ENCODE data around the gene PNPT1.
"Not testable (repeated sequence)": the region's sequence is repeated elsewhere in the genome, so short reads cannot be mapped to it uniquely, and the experiment has no call there.

PNPT1 gene

DNA sequence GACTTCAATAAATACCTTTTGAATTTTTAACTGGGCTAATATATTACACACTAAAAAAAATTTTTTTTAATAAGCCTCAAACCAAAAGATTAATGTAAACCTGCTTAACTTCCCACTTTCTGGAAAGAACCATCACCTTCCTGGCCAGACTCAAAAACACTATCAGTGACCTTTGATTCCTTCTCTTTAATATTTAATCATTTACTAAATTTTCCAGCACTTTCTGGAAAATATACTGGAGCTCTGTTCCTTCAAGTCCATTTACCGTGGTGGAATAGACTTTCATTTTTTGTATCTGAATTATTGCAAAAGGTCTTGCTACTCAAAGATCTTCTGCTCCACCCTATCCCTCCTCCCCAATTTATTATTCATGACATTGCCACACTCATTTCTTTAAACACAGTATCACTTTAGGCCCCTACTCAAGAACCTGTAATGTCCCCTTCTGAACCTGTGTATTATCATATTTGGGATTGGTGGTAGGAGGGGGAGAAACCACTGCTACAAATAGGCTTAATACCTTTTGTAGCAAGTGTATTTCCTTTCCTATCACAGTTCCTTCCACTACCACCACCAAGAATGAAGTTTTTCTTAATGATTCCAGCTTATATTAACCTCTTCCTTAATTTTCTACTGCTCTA, 83.6 kb downstream of the PNPT1 start:
- DNase-seq: no peak
- intact Hi-C loops (cut with DNase I): no loop called here

DNA sequence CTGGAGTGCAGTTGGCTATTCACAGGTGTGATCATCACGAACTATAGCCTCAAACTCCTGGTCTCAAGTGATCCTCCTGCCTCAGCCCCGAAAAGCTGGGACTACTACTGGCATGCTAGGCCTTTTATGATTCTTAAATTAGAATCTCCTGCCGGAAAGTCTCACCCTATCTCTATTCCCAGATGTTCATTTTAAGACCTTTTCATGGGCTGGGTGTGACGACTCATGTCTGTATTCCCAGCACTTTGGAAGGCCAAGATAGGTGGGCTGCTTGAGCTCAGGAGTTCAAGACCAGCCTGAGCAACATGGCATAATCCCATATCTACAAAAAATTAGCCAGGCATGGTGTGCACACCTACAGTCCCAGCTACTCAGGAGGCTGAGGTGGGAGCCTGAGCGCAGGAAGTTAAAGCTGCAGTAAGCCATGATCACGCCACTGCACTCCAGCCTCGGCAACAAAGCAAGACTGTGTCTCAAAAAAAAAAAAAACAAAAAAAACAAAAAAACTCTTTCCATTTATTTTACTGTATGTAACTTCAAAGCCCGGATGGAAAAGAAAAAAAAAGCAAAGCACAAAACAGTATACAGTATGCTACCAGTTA, 84.3 kb downstream of the PNPT1 start:
- intact Hi-C loops (cut with DNase I): no loop called here
- DNase-seq: no peak

DNA sequence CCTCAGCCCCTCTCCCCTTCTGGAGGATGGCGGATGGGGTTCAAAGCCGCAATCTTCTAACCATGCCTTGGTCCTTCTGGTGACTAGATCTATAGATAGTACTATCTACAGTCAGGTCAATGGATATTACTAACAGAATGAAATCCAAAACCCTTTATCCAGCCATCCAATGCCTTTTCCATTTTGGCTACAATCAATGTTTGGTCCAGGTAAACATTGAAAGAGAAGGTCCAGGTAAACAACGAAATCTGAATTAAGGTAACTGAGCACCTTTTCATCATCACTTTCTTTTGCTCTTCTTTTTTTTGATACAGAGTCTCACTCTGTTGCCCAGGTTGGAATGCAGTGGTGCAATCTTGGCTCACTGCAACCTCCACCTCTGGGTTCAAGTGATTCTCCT, 85.9 kb downstream of the PNPT1 start:
- no peak for DNase-seq
- intact Hi-C loops (cut with DNase I): no loop called here

DNA sequence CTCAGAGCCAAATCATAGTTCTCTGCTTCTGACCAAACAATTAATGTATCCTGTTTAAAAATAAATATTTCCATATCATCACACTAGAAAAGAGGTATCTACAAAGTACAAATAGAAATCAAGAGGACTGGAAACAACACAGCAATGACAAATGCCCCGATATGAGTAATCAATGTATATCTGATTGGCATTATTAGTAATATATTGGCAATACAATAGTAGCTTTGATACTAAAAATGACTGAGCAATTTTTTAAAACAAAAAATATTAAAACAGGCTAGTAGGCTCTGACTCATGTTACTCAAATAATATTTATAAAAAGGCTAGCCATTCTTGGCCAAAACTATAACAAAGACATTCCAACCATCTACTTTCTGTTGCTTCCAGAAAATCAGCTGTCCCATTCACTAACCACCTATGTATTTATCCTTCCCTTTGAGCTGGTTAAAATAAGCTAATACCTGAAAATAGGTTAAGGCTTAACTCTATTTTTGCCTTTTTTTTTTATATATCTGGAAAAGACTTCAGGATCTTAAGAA, 89.5 kb downstream of the PNPT1 start:
- intact Hi-C loops (cut with DNase I): no loop called here
- no peak for DNase-seq

DNA sequence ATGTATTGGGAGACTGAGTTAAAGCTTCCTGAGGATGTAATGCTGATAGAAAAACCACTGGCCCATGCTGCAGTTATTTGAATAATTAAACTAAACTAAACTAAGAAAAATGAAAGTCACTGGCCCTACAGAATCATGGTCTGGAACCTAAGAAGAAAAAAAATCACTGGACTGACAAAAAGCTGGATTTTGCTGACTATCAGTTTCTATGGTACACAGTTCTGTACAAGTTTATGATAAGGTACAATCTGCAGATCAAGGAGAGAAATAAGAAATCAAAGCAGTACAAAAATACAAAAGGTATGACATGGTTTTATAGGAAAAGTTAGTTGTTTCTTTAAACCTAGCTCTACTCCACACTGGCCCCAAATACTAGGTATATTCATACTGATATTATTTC, 91.8 kb downstream of the PNPT1 start:
- DNase-seq: no peak
- intact Hi-C loops (cut with DNase I): no loop called here

DNA sequence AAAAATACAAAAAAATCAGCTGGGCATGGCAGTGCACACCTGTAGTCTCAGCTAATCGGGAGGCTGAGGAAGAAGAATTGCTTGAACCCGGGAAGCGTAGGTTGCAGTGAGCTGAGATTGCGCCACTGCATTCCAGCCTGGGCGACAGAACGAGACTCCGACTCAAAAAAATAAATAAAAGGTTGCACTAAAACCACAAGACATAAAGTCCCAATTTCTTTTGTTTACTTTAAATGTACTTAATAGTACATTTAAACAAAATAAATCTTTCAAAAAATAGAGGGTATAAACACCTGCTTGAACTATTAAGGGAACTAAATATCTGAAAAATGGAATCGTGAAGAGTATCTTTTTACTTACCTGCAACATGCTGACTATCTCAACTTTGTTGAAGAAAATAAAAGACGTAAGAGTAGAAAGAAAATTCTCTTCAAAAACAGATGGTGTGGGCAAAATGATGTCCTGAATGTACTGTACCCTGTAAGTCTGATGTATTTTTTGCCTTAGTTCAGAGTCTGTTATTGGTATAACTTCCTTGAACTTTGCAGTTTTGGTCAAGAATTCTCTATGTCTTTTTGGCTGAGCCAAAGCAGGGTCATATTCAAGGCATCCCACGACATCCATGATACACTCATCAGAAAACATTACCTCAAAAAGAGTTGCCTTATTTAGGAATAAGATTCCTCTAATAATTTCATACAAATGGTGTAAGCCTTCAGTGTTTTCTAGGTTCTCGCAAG, 95.4 kb downstream of the PNPT1 start:
- intact Hi-C loops (cut with DNase I): no loop called here

DNA sequence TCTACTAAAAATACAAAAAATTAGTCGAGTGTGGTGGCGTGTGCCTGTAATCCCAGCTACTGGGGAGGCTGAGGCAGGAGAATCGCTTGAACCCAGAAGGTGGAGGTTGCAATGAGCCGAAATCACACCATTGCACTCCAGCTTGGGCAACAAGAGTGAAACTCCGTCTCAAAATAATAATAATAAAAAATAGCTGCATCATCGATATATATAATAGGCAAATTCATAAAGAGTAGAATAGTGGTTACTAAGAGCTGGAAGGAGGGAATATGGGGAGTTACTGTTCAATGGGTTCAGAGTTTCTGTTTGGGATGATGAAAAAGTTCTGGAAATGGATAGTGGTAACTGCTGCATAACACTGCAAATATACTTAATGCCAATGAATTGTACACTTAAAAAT, 96.8 kb downstream of the PNPT1 start:
- intact Hi-C loops (cut with DNase I); DNase-seq: not testable (repeated sequence)

More for the DNA sequence above, 95.4 kb downstream of the PNPT1 start:
- no peak for DNase-seq

DNA sequence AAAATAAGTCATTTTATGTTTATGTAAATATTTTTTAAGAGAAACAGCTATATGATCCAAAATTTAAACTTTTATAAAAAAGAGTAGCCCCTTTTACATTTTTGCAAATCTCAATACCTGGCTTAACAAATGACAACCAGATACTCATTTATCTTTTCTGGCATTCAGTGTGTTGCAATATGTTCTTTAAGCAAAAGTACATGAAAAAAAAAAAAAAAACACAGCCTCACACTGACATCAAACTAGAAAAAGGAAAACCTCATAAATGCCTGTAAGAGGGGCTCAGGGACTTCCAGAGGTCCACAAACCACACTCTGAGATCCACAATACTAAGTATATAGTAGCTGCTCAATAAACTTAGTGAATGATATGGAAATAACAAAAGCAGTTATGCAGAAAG, 98.1 kb downstream of the PNPT1 start:
- DNase-seq: no peak
- intact Hi-C loops (cut with DNase I): no loop called here

DNA sequence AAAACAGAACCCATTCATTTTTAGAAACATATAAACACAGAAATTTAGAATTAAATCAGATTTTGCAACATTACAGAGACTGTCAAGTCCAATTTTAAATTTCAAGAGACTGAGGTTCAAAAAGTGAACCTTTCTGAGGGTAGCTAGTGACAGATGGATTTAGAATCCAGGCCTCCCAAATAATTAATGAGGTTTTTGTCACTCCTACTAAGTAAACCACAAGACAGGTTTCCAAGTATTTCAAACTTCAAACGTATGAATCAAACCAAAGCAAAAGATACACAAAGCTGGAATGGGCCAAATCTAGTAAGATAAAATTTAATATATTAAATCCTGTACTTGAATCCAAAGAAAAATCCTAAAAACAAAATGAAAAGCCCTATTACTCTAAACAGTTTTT, 101.5 kb downstream of the PNPT1 start:
- no peak for DNase-seq
- intact Hi-C loops (cut with DNase I): no loop called here

DNA sequence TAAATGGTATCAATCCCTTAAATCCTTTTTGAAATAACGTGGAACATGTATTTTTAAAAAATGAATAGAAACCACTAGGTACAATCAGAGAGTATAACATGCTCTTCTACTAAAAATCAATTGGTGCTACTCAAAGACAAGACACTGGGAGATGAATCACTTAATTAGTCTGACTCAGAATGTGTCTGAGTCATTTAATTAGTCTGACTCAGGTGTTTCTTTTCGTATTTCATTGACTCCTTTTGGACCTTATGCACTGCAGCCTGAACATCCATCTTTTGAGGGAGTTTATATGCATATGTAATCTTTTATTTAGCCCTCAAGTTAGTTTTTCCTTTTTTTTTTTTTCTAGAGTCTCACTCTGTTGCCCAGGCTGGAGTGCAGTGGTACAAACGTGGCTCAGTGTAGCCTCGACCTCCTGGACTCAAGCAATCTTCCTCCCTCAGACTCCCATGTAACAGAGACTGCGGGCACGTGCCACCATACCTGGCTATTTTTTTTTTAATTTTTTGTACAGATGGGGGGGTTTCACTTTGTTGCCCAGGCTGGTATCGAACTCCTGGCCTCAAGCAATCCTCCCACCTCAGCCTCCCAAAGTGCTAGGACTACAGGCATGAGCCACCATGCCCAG, 102.7 kb downstream of the PNPT1 start:
- DNase-seq: peak in 1 of 42 donors; percentile 14
- intact Hi-C loops (cut with DNase I): no loop called here

DNA sequence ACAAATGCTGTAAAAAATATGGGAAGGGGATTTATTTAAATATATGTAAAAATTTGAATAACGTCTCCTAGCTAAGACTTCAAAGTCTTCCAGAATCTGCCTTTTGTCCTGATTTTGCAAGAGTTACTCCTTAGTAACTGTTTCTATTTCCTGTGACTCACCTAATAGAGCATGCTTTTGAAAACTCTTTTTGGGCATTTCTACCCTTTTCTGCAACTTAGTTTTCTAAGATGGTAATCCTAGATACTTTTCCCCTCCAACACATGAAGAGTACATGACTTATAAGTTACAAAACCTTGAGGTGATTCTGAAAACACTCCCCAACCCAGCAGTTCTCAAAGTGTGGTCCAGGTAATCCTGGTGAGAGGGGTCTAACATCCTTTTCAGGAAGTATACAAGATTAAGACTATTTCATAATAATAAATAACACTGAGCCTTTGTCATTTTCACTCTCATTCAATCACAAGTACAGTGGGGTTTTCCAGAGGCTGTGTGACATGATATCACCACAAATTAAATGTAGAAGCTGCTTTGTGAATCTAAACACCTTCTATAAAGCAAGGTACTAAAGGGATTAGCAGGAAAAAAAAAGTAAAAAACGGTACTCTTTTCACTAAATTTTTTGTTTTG, 108.1 kb downstream of the PNPT1 start:
- DNase-seq: no peak
- intact Hi-C loops (cut with DNase I): no loop called here

All from head of caudate nucleus (tissue), 42 donors.